ENCODE data around the gene AKAP6.

DNA sequence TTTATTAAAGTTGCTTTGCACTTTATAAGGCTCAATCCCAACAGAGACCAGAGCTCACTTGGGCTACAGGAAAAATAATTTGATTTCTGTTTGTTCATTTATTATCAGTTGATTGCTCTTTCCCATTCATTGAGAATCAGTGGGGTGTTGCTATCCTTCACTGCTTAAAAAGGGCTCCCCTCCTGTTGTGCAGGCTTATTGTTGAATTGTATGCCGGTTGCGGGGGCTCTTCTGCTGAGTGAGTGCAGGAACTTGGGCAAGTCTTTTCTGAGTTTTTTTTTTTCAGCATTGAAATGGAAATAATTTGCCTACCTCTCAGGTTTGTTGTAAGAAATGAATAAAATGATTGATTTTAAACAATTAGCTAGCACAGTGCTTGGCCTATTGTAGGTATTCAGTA, 32.6 kb downstream of the AKAP6 start:
- TF ChIP-seq ZNF384 (IDR thresholded peaks at IDR 0.05; ENCODE audit: borderline replicate concordance, low read depth, low read length) (no peak), FOXM1 (IDR thresholded peaks at IDR 0.05; ENCODE audit: low read depth, low read length) (no peak), SP1 (IDR thresholded peaks at IDR 0.05; ENCODE audit: low read depth, low read length) (no peak), JUNB (IDR thresholded peaks at IDR 0.05) (no peak), GABPA (IDR thresholded peaks at IDR 0.05; ENCODE audit: low read depth) (no peak), EZH2 (IDR thresholded peaks at IDR 0.05; ENCODE audit: borderline replicate concordance, control insufficient read depth, low read depth, low read length) (no peak), CHD1 (IDR thresholded peaks at IDR 0.05; ENCODE audit: low read depth, low read length) (no peak)
- TF ChIP-seq, protein P1, sequence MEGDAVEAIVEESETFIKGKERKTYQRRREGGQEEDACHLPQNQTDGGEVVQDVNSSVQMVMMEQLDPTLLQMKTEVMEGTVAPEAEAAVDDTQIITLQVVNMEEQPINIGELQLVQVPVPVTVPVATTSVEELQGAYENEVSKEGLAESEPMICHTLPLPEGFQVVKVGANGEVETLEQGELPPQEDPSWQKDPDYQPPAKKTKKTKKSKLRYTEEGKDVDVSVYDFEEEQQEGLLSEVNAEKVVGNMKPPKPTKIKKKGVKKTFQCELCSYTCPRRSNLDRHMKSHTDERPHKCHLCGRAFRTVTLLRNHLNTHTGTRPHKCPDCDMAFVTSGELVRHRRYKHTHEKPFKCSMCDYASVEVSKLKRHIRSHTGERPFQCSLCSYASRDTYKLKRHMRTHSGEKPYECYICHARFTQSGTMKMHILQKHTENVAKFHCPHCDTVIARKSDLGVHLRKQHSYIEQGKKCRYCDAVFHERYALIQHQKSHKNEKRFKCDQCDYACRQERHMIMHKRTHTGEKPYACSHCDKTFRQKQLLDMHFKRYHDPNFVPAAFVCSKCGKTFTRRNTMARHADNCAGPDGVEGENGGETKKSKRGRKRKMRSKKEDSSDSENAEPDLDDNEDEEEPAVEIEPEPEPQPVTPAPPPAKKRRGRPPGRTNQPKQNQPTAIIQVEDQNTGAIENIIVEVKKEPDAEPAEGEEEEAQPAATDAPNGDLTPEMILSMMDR (IDR thresholded peaks at IDR 0.05 in 2 of 3, conservative IDR thresholded peaks at IDR 0.05 in 1 of 3; ENCODE audit: control insufficient read depth in 2 of 3, extremely low read depth in 1 of 3, insufficient read depth in 1 of 3, low read depth in 3 of 3, low read length in 3 of 3), result no peak
- TF ChIP-seq, protein P2, sequence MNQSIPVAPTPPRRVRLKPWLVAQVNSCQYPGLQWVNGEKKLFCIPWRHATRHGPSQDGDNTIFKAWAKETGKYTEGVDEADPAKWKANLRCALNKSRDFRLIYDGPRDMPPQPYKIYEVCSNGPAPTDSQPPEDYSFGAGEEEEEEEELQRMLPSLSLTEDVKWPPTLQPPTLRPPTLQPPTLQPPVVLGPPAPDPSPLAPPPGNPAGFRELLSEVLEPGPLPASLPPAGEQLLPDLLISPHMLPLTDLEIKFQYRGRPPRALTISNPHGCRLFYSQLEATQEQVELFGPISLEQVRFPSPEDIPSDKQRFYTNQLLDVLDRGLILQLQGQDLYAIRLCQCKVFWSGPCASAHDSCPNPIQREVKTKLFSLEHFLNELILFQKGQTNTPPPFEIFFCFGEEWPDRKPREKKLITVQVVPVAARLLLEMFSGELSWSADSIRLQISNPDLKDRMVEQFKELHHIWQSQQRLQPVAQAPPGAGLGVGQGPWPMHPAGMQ (IDR thresholded peaks at IDR 0.05; ENCODE audit: borderline replicate concordance), result no peak
